H9 (cell line): ENCODE measurements around the gene HIC1. TPM values are rescaled to one million over a fixed set of nuclear protein-coding genes. Genes with fewer than 3 reads are reported as not detected.

ENCODE experiments used
- DNase-seq: peaks from one replicate; pipeline ENCODE4 v3.0.0-alpha.2; 2017
- H2AFZ ChIP-seq: one replicate; pipeline ENCODE4 v1.6.1; 2013; ENCODE audit warnings: mild to moderate bottlenecking, low read length, control low read depth, moderate library complexity
- H2AK5ac ChIP-seq: 2 replicates; pipeline ENCODE4 v1.6.1; 2013; ENCODE audit warnings: low read length, control low read depth, mixed read lengths; ENCODE audit not compliant: insufficient read length
- H2BK120ac ChIP-seq: one replicate; pipeline ENCODE4 v1.6.1; 2013; ENCODE audit warnings: low read depth, mild to moderate bottlenecking, low read length, control low read depth, inconsistent platforms; ENCODE audit not compliant: poor library complexity, severe bottlenecking
- H2BK12ac ChIP-seq: 2 replicates; pipeline ENCODE4 v1.6.1; 2013; ENCODE audit warnings: low read length, control low read depth, mixed read lengths, low read depth; ENCODE audit not compliant: insufficient read length
- H2BK15ac ChIP-seq: 2 replicates; pipeline ENCODE4 v1.6.1; 2013; ENCODE audit warnings: low read depth, low read length, control low read depth
- H2BK20ac ChIP-seq: one replicate; pipeline ENCODE4 v1.6.1; 2013; ENCODE audit warnings: low read depth, mild to moderate bottlenecking, low read length, control low read depth, inconsistent platforms; ENCODE audit not compliant: poor library complexity, severe bottlenecking
- H2BK5ac ChIP-seq: 2 replicates; pipeline ENCODE4 v1.6.1; 2013; ENCODE audit warnings: low read length, control low read depth, mixed read lengths; ENCODE audit not compliant: insufficient read length
- H3K14ac ChIP-seq: 2 replicates; pipeline ENCODE4 v1.6.1; 2013; ENCODE audit warnings: low read length, control low read depth; ENCODE audit not compliant: insufficient read depth
- H3K18ac ChIP-seq: 2 replicates; pipeline ENCODE4 v1.6.1; 2013; ENCODE audit warnings: low read depth, mild to moderate bottlenecking, mixed read lengths, low read length, control low read depth; ENCODE audit not compliant: insufficient read length
- H3K23ac ChIP-seq: 2 replicates; pipeline ENCODE4 v1.6.1; 2013; ENCODE audit warnings: low read length, control low read depth, mixed read lengths, low read depth; ENCODE audit not compliant: insufficient read length
- H3K23me2 ChIP-seq: 2 replicates; pipeline ENCODE4 v1.6.1; 2013; ENCODE audit warnings: low read depth, mild to moderate bottlenecking, mixed read lengths, low read length, control low read depth; ENCODE audit not compliant: insufficient read length, poor library complexity, severe bottlenecking
- H3K27ac ChIP-seq: 2 replicates; pipeline ENCODE4 v1.5.1; 2013; ENCODE audit warnings: low read length, control low read depth, mixed read lengths, low read depth; ENCODE audit not compliant: insufficient read length
- H3K27me3 ChIP-seq: 2 replicates; pipeline ENCODE4 v1.6.1; 2013; ENCODE audit warnings: low read length, control low read depth, inconsistent platforms; ENCODE audit not compliant: insufficient read depth
- H3K4ac ChIP-seq: 2 replicates; pipeline ENCODE4 v1.6.1; 2013; ENCODE audit warnings: low read depth, mild to moderate bottlenecking, control low read depth, inconsistent platforms, low read length, moderate library complexity
- H3K4me1 ChIP-seq: 2 replicates; pipeline ENCODE4 v1.6.1; 2013; ENCODE audit warnings: low read length, control low read depth, inconsistent platforms; ENCODE audit not compliant: insufficient read depth
- H3K4me2 ChIP-seq: 2 replicates; pipeline ENCODE4 v1.6.1; 2013; ENCODE audit warnings: low read length, control low read depth, mixed read lengths; ENCODE audit not compliant: insufficient read length, insufficient read depth
- H3K56ac ChIP-seq: 2 replicates; pipeline ENCODE4 v1.6.1; 2013; ENCODE audit warnings: low read depth, mild to moderate bottlenecking, mixed read lengths, low read length, control low read depth; ENCODE audit not compliant: insufficient read length
- H3K79me1 ChIP-seq: 2 replicates; pipeline ENCODE4 v1.6.1; 2013; ENCODE audit warnings: low read depth, mild to moderate bottlenecking, moderate library complexity, low read length, control low read depth, inconsistent platforms; ENCODE audit not compliant: insufficient read depth, poor library complexity, severe bottlenecking
- H3K79me2 ChIP-seq: 2 replicates; pipeline ENCODE4 v1.6.1; 2013; ENCODE audit warnings: low read length, control low read depth, inconsistent platforms; ENCODE audit not compliant: insufficient read depth
- H3K9ac ChIP-seq: 2 replicates; pipeline ENCODE4 v1.6.1; 2013; ENCODE audit warnings: low read length, control low read depth, mixed read lengths; ENCODE audit not compliant: insufficient read length; ENCODE audit errors: extremely low read depth
- H3K9me3 ChIP-seq: one replicate; pipeline ENCODE4 v1.6.1; 2013; ENCODE audit warnings: low read depth, low read length, inconsistent platforms; ENCODE audit not compliant: control insufficient read depth
- H3T11ph ChIP-seq: one replicate; pipeline ENCODE4 v1.6.1; 2013; ENCODE audit warnings: mild to moderate bottlenecking, low read length, control low read depth, inconsistent platforms
- H4K20me1 ChIP-seq: one replicate; pipeline ENCODE4 v1.6.1; 2013; ENCODE audit not compliant: control insufficient read depth, insufficient read length, insufficient read depth
- H4K5ac ChIP-seq: 2 replicates; pipeline ENCODE4 v1.6.1; 2013; ENCODE audit warnings: low read depth, mild to moderate bottlenecking, mixed read lengths, low read length, control low read depth; ENCODE audit not compliant: insufficient read length
- H4K8ac ChIP-seq: replicated peaks from 2 replicates; pipeline ENCODE4 v1.6.1; 2013; ENCODE audit warnings: low read length, control low read depth, mixed read lengths, low read depth; ENCODE audit not compliant: insufficient read length
- H4K91ac ChIP-seq: 2 replicates; pipeline ENCODE4 v1.6.1; 2013; ENCODE audit warnings: low read depth, mild to moderate bottlenecking, moderate library complexity, mixed read lengths, low read length, control low read depth; ENCODE audit not compliant: insufficient read length
- H3K27ac Mint-ChIP-seq, 3 experiments: 2 replicates in 2 of 3; 3 replicates in 1 of 3; pipeline ENCODE4 v1.8.0; 2020 to 2021; ENCODE audit warnings: mixed read lengths in 3 of 3, mild to moderate bottlenecking in 1 of 3, moderate library complexity in 1 of 3
- H3K27me3 Mint-ChIP-seq: 2 replicates; pipeline ENCODE4 v1.8.0; 2021; ENCODE audit warnings: low read depth, mild to moderate bottlenecking, moderate library complexity, mixed read lengths
- H3K36me3 Mint-ChIP-seq, 3 experiments: 2 replicates in 2 of 3; 3 replicates in 1 of 3; pipeline ENCODE4 v1.8.0; 2020 to 2021; ENCODE audit warnings: low read depth in 3 of 3, mixed read lengths in 3 of 3; ENCODE audit not compliant: insufficient read depth in 1 of 3
- H3K4me1 Mint-ChIP-seq, 2 experiments: 2 replicates each; pipeline ENCODE4 v1.8.0; 2020; ENCODE audit warnings: mixed read lengths in 2 of 2
- H3K4me3 Mint-ChIP-seq, 2 experiments: 2 replicates in 1 of 2; 3 replicates in 1 of 2; pipeline ENCODE4 v1.8.0; 2020 to 2021; ENCODE audit warnings: mild to moderate bottlenecking in 2 of 2, mixed read lengths in 2 of 2, moderate library complexity in 1 of 2
- H3K9me3 Mint-ChIP-seq, 2 experiments: 2 replicates in 1 of 2; 3 replicates in 1 of 2; pipeline ENCODE4 v1.8.0; 2020; ENCODE audit warnings: mild to moderate bottlenecking in 2 of 2, mixed read lengths in 2 of 2, moderate library complexity in 1 of 2
- CTCF ChIP-seq: fragments of 200-600 bp; sonication (generic); conservative IDR thresholded peaks from 3 replicates; pipeline ENCODE4 v1.8.0; 2021; ENCODE audit warnings: antibody characterized with exemption, mild to moderate bottlenecking
- WGBS: extraction: QIAGEN DNeasy Blood & Tissue Kit; methylation state at CpG from one replicate; pipeline ENCODE4 v1.1.7; 2013; ENCODE audit warnings: missing lambda C conversion rate, low lambda C conversion rate, mixed read lengths; ENCODE audit not compliant: insufficient read length; ENCODE audit errors: extremely low coverage; 5-methylcytosine and 5-hydroxymethylcytosine counted together
- total RNA-seq: library from RNA; stranded (reverse); gene quantifications from 2 replicates; pipeline ENCODE4 v1.2.1, GENCODE V29; 2021

The HIC1 gene
- total RNA-seq, 1 experiment from 2014 or later: 1.8 TPM

GRCh38 chr17:2077040-2077439, 22.1 kb downstream of the HIC1 start:
- Histone ChIP-seq H3K27ac (no peak overlapping the region), H4K8ac (no peak overlapping the region), H2BK5ac (no peak overlapping the region), H3K18ac (no peak overlapping the region), H2BK120ac (no peak overlapping the region), H3K23ac (no peak overlapping the region), H3K79me2 (no peaks in the 10 kb centered on the region), H4K20me1 (no peaks in the 10 kb centered on the region), H4K91ac (no peak overlapping the region), H3K9ac (no peak overlapping the region), H2BK15ac (no peak overlapping the region), H3K9me3 (no peaks in the 10 kb centered on the region), H2AK5ac (no peak overlapping the region), H3K4ac (no peak overlapping the region), H2BK12ac (no peak overlapping the region), H3K4me1 (no peaks in the 10 kb centered on the region), H3T11ph (no peak overlapping the region), H3K27me3 (no peaks in the 10 kb centered on the region), H2AFZ (no peak overlapping the region), H3K4me2 (no peak overlapping the region), H3K14ac (no peak overlapping the region), H3K56ac (no peak overlapping the region), H4K5ac (no peak overlapping the region), H3K79me1 (no peaks in the 10 kb centered on the region), H2BK20ac (no peak overlapping the region), H3K23me2 (no peaks in the 10 kb centered on the region)
- H3K9me3 Mint-ChIP-seq: no peaks in the 10 kb centered on the region
- DNase-seq: no peak
- H3K4me3 Mint-ChIP-seq: no peak overlapping the region
- no peaks in the 10 kb centered on the region; the same call in 1 of the 2 replicates for H3K27me3 Mint-ChIP-seq
- H3K36me3 Mint-ChIP-seq: peaks cover 5 to 41% (median 22%) of the 10 kb centered on the region in 3 experiments
- TF ChIP-seq CTCF: no peak
- H3K4me1 Mint-ChIP-seq: peaks cover 5 to 18% of the 10 kb centered on the region in 2 experiments
- WGBS: no CpG with 5 or more reads among the region's 8 CpGs
- no peak overlapping the region; a peak in 1 of 7 replicates for H3K27ac Mint-ChIP-seq
